AG09309 (cell line): Measurements from ENCODE around the gene METTL24.
A peak's percentile ranks its signal among the peaks of the same experiment; 100 is the strongest.
"Not testable (repeated sequence)": the region's sequence is repeated elsewhere in the genome, so short reads cannot be mapped to it uniquely, and the experiment has no call there.

Source experiments
- DNase-seq: peaks from one replicate; pipeline ENCODE4 v3.0.0-alpha.2; 2010; ENCODE audit warnings: low read depth
- H3K4me3 ChIP-seq: 2 replicates; pipeline ENCODE4 v1.5.1; 2011; ENCODE audit warnings: mild to moderate bottlenecking, low read depth, low read length, moderate library complexity; ENCODE audit not compliant: control insufficient read depth
- TF ChIP-seq, protein P1 (sequence below): IDR thresholded peaks from 2 replicates; pipeline ENCODE4 v1.5.1; 2011; ENCODE audit warnings: mild to moderate bottlenecking, low read depth, low read length, inconsistent platforms; ENCODE audit not compliant: insufficient read depth, control insufficient read depth; ENCODE audit errors: missing control alignments

The METTL24 gene

DNA sequence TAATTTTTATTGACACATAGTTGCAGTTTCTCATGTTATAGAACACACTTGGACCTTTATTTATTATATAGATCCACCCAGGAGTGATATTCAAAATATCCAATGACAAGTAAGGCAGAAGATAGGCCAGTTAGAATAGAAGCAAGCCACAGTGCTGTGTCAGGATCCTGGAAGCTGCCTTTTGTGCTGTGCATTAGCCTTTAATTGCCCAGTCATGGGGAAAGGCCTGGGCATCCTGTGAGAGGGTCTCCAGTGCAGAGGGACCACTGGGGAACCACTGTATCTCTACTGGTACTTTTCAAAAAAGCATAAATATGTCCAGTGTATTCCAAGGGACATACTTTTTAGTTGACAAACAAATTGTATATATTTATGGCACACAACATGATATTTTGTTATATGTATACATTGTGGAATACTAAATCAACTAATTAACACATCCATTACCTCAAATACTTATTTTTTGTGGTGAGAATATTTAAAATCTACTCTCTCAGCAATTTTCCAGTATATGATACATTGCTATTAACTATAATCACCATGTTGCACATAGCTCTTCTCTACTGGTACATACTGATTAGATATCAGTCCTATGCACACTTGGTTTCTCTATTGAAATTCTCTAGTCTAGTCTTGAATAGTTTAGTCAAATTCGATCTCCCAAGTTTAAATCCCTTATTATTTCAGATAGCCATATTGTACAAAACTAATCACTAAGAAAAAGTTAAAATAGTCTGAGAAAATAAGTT is 118.4 kb downstream of the METTL24 start:
- no peak overlapping the region for H3K4me3 ChIP-seq
- TF ChIP-seq, protein P1, sequence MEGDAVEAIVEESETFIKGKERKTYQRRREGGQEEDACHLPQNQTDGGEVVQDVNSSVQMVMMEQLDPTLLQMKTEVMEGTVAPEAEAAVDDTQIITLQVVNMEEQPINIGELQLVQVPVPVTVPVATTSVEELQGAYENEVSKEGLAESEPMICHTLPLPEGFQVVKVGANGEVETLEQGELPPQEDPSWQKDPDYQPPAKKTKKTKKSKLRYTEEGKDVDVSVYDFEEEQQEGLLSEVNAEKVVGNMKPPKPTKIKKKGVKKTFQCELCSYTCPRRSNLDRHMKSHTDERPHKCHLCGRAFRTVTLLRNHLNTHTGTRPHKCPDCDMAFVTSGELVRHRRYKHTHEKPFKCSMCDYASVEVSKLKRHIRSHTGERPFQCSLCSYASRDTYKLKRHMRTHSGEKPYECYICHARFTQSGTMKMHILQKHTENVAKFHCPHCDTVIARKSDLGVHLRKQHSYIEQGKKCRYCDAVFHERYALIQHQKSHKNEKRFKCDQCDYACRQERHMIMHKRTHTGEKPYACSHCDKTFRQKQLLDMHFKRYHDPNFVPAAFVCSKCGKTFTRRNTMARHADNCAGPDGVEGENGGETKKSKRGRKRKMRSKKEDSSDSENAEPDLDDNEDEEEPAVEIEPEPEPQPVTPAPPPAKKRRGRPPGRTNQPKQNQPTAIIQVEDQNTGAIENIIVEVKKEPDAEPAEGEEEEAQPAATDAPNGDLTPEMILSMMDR: no peak
- no peak for DNase-seq

DNA sequence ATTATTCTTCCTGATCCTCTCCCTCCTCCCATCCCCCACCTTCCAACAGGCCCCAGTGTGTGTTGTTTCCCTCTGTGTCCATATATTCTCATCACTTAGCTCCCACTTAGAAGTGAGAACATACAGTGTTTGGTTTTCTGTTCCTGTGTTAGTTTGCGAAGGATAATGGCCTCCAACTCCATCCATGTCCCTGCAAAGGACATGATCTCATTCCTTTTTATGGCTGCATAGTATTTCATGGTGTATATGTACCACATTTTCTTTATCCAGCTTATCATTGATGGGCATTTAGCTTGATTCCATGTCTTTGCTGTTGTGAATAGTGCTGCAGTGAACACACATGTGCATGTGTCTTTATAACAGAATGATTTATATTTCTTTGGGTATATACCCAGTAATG is 122.1 kb downstream of the METTL24 start:
- not testable (repeated sequence) for H3K4me3 ChIP-seq, DNase-seq

DNA sequence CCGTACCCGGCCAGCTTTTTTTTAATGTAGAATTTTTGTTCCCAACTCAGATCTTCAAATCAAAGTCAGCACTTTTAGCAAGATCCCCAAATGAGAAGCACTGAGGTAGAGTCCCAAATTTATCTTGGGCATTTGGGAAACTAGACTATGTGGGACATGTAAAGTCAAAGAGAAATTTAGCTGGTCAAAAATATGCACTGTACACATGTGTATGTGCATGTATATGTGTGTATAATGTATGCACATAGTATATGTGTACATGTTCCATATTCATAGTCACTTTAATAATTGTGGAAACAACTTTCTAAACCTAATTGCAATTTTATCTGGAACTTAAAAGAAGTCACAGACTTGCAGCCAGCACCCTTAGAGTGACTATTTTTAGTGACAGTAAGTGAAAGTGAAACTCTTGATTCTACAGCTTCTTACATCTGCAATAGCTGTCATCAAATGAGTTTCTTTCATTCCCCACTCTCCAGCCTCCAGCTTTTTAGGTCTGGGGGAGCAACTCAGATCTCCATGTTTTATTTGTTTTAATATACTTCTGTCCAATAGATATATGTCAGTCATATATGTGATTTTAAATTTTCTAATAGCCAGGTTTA is 124.3 kb downstream of the METTL24 start:
- no peak for DNase-seq
- TF ChIP-seq, protein P1: no peak
- H3K4me3 ChIP-seq: no peak overlapping the region

DNA sequence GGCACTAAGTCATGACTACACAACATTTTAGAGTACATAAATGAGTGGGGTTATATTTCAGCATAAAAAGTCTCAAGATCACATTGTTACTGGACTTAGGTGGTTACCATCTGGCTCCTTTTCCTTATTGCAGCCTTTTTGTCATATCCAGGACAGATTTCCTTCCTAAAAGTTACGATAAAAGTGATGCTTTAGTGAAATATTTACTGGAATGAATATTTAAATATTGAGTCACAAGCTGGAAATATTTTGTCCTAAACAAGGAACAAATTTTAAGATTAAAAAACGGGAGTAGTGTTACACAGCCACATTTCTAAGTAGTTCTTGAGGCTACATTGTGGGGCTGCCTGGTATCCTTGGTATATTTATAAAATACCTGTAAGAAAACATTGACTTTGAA is 125.7 kb downstream of the METTL24 start:
- DNase-seq: peak; percentile 52
- TF ChIP-seq, protein P1: no peak
- no peak overlapping the region for H3K4me3 ChIP-seq

DNA sequence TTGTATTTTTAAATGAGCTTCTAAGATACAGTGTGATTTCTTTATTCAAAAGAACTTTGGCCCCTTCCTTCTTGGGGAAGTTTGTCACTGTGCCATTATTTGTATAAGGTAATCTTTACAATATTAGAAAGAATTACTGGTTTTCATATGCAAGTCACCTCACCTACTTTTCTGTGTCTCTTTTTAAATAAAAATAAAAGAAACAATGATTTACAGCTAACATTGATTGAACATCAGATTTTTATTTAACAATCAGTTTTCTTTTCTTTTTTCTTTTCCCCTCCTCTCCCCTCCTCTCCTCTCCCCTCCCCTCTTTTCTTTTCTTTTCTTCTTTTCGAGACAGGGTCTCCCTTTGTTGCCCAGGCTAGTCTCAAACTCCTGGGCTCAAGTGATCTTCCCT is 131.9 kb downstream of the METTL24 start:
- TF ChIP-seq, protein P1: no peak

DNA sequence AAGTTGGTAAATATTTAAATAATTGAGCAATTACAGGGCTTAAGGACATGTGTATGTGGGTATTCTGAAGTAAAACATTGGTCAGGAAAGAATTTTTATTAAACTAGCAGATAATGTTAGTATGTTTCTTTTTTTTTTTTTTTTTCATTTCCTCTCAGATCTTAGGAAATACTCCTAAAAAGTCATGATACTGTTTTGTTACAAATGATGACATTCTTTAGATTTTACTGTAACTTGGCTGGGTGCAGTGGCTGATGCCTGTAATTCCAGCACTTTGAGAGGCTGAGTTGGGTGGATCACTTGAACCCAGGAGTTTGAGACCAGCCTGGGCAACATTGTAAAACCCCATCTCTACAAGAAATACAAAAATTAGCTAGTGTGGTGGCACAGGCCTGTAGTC is 136.4 kb downstream of the METTL24 start:
- TF ChIP-seq, protein P1: no peak

More for the DNA sequence above, 131.9 kb downstream of the METTL24 start:
- H3K4me3 ChIP-seq: no peak overlapping the region
- no peak for DNase-seq

DNA sequence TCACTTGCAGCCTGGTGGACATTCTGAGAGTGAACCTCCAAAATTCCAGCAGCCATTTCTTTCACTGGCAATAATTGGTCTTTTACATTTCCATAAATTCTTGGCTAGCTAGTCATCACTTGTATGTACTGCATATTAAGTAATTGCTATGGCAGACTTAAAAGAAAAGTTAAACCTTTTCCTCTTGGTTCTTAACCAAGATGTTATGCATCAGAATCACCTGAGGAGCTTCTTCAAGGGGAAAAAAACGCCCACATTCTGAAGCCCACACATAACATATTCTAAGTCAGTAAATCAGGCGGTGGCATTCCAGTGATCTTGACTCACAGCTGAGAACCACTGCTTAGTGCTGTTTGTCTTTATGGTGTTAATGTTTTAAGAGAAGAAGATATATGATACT is 140.9 kb downstream of the METTL24 start:
- no peak overlapping the region for H3K4me3 ChIP-seq
- TF ChIP-seq, protein P1: no peak
- DNase-seq: no peak

More for the DNA sequence above, 136.4 kb downstream of the METTL24 start:
- DNase-seq: peak; percentile 32
- H3K4me3 ChIP-seq: no peak overlapping the region
